PC-9 (cell line): ENCODE results near the gene DHODH.

Experiments
- CTCF ChIP-seq: fragments of 200-600 bp; sonication (generic); conservative IDR thresholded peaks from 2 replicates; pipeline ENCODE4 v1.6.1; 2017; ENCODE audit warnings: mixed run types, antibody characterized with exemption, mild to moderate bottlenecking, moderate library complexity
- EZH2 ChIP-seq: fragments of 200-600 bp; sonication (generic); IDR thresholded peaks from 2 replicates; pipeline ENCODE4 v1.8.0; 2017; ENCODE audit warnings: antibody characterized with exemption, low read depth

- TF ChIP-seq CTCF (no peak), EZH2 (no peak)
These were observed at the start of gene DHODH for GRCh38 chr16:72008424-72009216.
